Right ventricle myocardium superior (tissue), 1 donor: ENCODE data around the gene DLST. TPM values are rescaled to one million over a fixed set of nuclear protein-coding genes. Genes with fewer than 3 reads are reported as not detected.
"Not testable (repeated sequence)": the region's sequence is repeated elsewhere in the genome, so short reads cannot be mapped to it uniquely, and the experiment has no call there.

Experiments used
- ATAC-seq: fragments of 200-7000 bp; cut with Tn5 transposase; one replicate; pipeline ENCODE4 v1.9.1; 2020; ENCODE audit warnings: mild to moderate bottlenecking; ENCODE audit not compliant: poor library complexity
- DNase-seq: peaks from one replicate; pipeline ENCODE4 v3.0.0-alpha.2; 2020
- intact Hi-C: fragments of 100-400 bp; cut with DNase I; formaldehyde crosslinking; loops from one replicate; pipeline ENCODE4 v1.11.2; 2022
- total RNA-seq: library from RNA; stranded (reverse); fragmentation: NEBNext Ultra II Directional; extraction: Animal tissue kit (Norgen Biotek cat#: 25700); gene quantifications from one replicate; pipeline ENCODE4 v1.2.1, GENCODE V29; 2021
- donor health status: DM: no; HTN: yes; CAD: no; lungs with severe emphysema.

Gene DLST
- total RNA-seq, 1 donor from 2014 or later: 205 TPM

GRCh38 chr14:74929242-74929641 is 47.5 kb downstream of the DLST start:
- no peak for ATAC-seq
- intact Hi-C loops: no loop called here

GRCh38 chr14:74931744-74932143 is 50.0 kb downstream of the DLST start:
- ATAC-seq, DNase-seq, intact Hi-C loops: not testable (repeated sequence)

More at GRCh38 chr14:74929242-74929641, 47.5 kb downstream of the DLST start:
- DNase-seq: no peak

GRCh38 chr14:74932401-74932901 is 50.7 kb downstream of the DLST start:
- DNase-seq (no peak), ATAC-seq (peak; percentile 69)
- intact Hi-C loops: no loop called here

- intact Hi-C loops, DNase-seq, ATAC-seq: not testable (repeated sequence)
These were observed 51.2 kb downstream of the DLST start for GRCh38 chr14:74932936-74933335.

GRCh38 chr14:74934041-74934440 is 52.3 kb downstream of the DLST start:
- ATAC-seq: peak; percentile 38
- DNase-seq: no peak
- intact Hi-C loops: no loop called here

- intact Hi-C loops: no loop called here
- DNase-seq (peak; percentile 69), ATAC-seq (peak; percentile 62)
These were observed 53.0 kb downstream of the DLST start for GRCh38 chr14:74934476-74935359.

GRCh38 chr14:74935360-74935680 is 53.6 kb downstream of the DLST start:
- DNase-seq: no peak
- intact Hi-C loops: no loop called here
- peak; percentile 3 for ATAC-seq

- intact Hi-C loops: no loop called here
These were observed 54.4 kb downstream of the DLST start for GRCh38 chr14:74936151-74936550.

GRCh38 chr14:74936731-74937130 is 55.0 kb downstream of the DLST start:
- DNase-seq: no peak
- intact Hi-C loops: no loop called here
- no peak for ATAC-seq

More at GRCh38 chr14:74936151-74936550, 54.4 kb downstream of the DLST start:
- DNase-seq (no peak), ATAC-seq (no peak)

GRCh38 chr14:74937171-74937570 is 55.5 kb downstream of the DLST start:
- ATAC-seq (no peak), DNase-seq (no peak)
- intact Hi-C loops: no loop called here

GRCh38 chr14:74938531-74939495 is 57.1 kb downstream of the DLST start:
- ATAC-seq: no peak
- intact Hi-C loops: no loop called here
- peak; percentile 40 for DNase-seq

GRCh38 chr14:74940956-74941565 is 59.3 kb downstream of the DLST start:
- peak; percentile 42 for DNase-seq
- ATAC-seq: no peak
- intact Hi-C loops: loop anchor here (10.0 kb wide), 1 partner anchor 144 kb away; no protein-coding TSS in a partner anchor

- DNase-seq: peak; percentile 83
- intact Hi-C loops: loop anchor here (10.0 kb wide), 1 partner anchor 143 kb away; no protein-coding TSS in a partner anchor
- ATAC-seq: peak; percentile 26
These were observed 60.0 kb downstream of the DLST start for GRCh38 chr14:74941676-74942097.

- intact Hi-C loops: loop anchor here (10.0 kb wide), 1 partner anchor 143 kb away; no protein-coding TSS in a partner anchor
- DNase-seq: no peak
- ATAC-seq: no peak
These were observed 60.5 kb downstream of the DLST start for GRCh38 chr14:74942181-74942580.

- no peak for ATAC-seq
- intact Hi-C loops: loop anchor here (10.0 kb wide), 1 partner anchor 142 kb away; no protein-coding TSS in a partner anchor
These were observed 60.9 kb downstream of the DLST start for GRCh38 chr14:74942608-74943007.

GRCh38 chr14:74945261-74945851 is 63.6 kb downstream of the DLST start:
- ATAC-seq (no peak), DNase-seq (peak; percentile 59)
- intact Hi-C loops: loop anchor here (5.0 to 10.0 kb wide), 2 partner anchors 57 to 139 kb away; partner anchors contain the start of gene EIF2B2

More at GRCh38 chr14:74942608-74943007, 60.9 kb downstream of the DLST start:
- no peak for DNase-seq

- intact Hi-C loops: loop anchor here (5.0 to 10.0 kb wide), 2 partner anchors 56 to 139 kb away; partner anchors contain the start of gene EIF2B2
- peak; percentile 86 for ATAC-seq
- peak; percentile 80 for DNase-seq
These were observed 64.3 kb downstream of the DLST start for GRCh38 chr14:74945852-74946658.
